Measurements from ENCODE around the gene GRID1.

GRID1 gene

DNA sequence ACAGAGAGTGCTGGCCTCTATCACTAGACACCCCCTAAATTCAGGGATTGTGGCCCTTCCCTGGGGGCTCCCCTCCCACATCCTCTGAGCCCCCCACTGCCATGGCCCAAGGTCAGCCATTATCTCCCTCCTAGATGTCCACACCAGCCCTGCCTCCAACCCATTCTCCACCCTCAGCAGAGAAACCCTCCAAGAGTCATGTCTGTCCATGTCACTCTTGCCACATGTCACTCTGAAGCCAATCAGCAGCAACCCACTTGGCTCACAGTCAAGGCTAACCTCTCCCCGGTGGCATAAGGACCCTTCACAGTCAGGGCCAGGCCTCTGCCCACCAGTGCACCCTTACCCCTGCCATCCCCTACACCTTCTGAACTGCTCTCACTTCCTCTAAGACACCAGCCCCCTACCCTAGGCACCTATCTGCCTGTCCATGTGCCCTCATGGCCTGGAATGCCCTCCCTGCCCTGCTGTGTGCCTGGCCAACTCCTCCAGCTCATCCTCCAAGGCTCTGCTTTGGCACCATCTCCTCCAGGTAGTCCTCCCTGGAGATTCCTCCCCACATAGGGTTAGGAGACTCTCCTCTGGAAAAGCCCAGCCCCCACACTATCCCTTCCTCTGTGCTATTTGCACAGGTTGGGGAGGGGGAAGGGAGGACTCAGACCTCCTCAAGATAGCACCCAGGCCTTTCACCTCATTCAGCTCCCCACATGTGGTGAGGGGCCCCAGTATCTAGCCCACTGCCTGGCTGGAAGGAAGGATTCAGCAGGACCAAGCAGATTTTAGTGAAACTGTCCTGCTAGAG lies 83.7 kb downstream of the GRID1 start:
- H3K27ac ChIP-seq: no peak overlapping the region
- TF ChIP-seq, protein P1, sequence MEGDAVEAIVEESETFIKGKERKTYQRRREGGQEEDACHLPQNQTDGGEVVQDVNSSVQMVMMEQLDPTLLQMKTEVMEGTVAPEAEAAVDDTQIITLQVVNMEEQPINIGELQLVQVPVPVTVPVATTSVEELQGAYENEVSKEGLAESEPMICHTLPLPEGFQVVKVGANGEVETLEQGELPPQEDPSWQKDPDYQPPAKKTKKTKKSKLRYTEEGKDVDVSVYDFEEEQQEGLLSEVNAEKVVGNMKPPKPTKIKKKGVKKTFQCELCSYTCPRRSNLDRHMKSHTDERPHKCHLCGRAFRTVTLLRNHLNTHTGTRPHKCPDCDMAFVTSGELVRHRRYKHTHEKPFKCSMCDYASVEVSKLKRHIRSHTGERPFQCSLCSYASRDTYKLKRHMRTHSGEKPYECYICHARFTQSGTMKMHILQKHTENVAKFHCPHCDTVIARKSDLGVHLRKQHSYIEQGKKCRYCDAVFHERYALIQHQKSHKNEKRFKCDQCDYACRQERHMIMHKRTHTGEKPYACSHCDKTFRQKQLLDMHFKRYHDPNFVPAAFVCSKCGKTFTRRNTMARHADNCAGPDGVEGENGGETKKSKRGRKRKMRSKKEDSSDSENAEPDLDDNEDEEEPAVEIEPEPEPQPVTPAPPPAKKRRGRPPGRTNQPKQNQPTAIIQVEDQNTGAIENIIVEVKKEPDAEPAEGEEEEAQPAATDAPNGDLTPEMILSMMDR (conservative IDR thresholded peaks at IDR 0.05): no peak

- TF ChIP-seq, protein P1 (conservative IDR thresholded peaks at IDR 0.05): no peak
Observed at GRCh38 chr10:86281396-86281795, 85.2 kb downstream of the GRID1 start.

GRCh38 chr10:86269332-86269731 lies 97.3 kb downstream of the GRID1 start:
- TF ChIP-seq, protein P1 (conservative IDR thresholded peaks at IDR 0.05): no peak
- H3K27ac ChIP-seq: no peak overlapping the region

More at GRCh38 chr10:86281396-86281795, 85.2 kb downstream of the GRID1 start:
- no peak overlapping the region for H3K27ac ChIP-seq

GRCh38 chr10:86267286-86268195 lies 99.1 kb downstream of the GRID1 start:
- H3K27ac ChIP-seq: no peak overlapping the region
- TF ChIP-seq, protein P1 (conservative IDR thresholded peaks at IDR 0.05): no peak

- no peak overlapping the region for H3K27ac ChIP-seq
- TF ChIP-seq, protein P1 (conservative IDR thresholded peaks at IDR 0.05): no peak
Observed at GRCh38 chr10:86266446-86267242, 100.0 kb downstream of the GRID1 start.

DNA sequence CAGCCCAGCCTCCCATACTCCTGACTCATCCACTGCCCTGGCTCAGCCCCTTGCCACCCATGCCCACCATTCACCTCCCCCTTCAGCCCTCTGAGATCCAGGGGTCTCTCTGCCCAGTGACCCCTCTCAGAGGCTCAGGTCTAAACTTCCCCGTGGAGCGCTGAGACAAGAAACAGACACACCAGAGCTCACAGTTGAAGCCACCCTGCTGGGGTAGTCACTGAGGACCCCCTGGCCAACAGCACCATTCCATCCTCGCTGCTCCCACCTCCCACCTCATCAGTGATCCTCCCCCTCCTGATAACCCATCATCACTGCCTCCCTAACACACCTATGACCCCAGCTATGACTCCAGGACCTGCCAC lies 100.7 kb downstream of the GRID1 start:
- no peak overlapping the region for H3K27ac ChIP-seq
- TF ChIP-seq, protein P1 (conservative IDR thresholded peaks at IDR 0.05): no peak
